ENCODE results near the gene CDKN2B-AS1.

- TF ChIP-seq, protein P1, sequence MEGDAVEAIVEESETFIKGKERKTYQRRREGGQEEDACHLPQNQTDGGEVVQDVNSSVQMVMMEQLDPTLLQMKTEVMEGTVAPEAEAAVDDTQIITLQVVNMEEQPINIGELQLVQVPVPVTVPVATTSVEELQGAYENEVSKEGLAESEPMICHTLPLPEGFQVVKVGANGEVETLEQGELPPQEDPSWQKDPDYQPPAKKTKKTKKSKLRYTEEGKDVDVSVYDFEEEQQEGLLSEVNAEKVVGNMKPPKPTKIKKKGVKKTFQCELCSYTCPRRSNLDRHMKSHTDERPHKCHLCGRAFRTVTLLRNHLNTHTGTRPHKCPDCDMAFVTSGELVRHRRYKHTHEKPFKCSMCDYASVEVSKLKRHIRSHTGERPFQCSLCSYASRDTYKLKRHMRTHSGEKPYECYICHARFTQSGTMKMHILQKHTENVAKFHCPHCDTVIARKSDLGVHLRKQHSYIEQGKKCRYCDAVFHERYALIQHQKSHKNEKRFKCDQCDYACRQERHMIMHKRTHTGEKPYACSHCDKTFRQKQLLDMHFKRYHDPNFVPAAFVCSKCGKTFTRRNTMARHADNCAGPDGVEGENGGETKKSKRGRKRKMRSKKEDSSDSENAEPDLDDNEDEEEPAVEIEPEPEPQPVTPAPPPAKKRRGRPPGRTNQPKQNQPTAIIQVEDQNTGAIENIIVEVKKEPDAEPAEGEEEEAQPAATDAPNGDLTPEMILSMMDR (IDR thresholded peaks at IDR 0.05): no peak
- TF ChIP-seq EZH2 (IDR thresholded peaks at IDR 0.05; ENCODE audit: borderline replicate concordance, insufficient read depth, low read depth, low read length, poor library complexity, severe bottlenecking): no peak
Measured at GRCh38 chr9:22026696-22027095, 32.1 kb downstream of the CDKN2B-AS1 start.
